MM.1S (cell line): ENCODE results near the gene AADACL4.

Experiments used
- DNase-seq: peaks from one replicate; pipeline ENCODE4 v3.0.0-alpha.2; 2015
- H2AFZ ChIP-seq: fragments of 300-600 bp; sonication (generic); 2 replicates; pipeline ENCODE4 v1.6.0; 2016; ENCODE audit warnings: antibody characterized with exemption, low read length
- H3F3A ChIP-seq: fragments of 300-600 bp; sonication (generic); 2 replicates; pipeline ENCODE4 v1.6.1; 2016; ENCODE audit warnings: mild to moderate bottlenecking, antibody characterized with exemption, low read length, moderate library complexity, mixed read lengths; ENCODE audit not compliant: insufficient read depth
- H3K27ac ChIP-seq: fragments of 300-600 bp; sonication (generic); 2 replicates; pipeline ENCODE4 v1.5.1; 2016; ENCODE audit warnings: mild to moderate bottlenecking, low read length
- H3K27me3 ChIP-seq: fragments of 300-600 bp; sonication (generic); replicated peaks from 2 replicates; pipeline ENCODE4 v1.6.0; 2016; ENCODE audit warnings: low read length; ENCODE audit not compliant: insufficient read depth
- H3K36me3 ChIP-seq: fragments of 300-600 bp; sonication (generic); replicated peaks from 2 replicates; pipeline ENCODE4 v1.6.1; 2016; ENCODE audit warnings: mild to moderate bottlenecking, low read length, mixed read lengths; ENCODE audit not compliant: insufficient read depth
- H3K4me1 ChIP-seq: fragments of 300-600 bp; sonication (generic); 2 replicates; pipeline ENCODE4 v1.6.1; 2016; ENCODE audit warnings: low read length, mixed read lengths
- H3K4me2 ChIP-seq: fragments of 300-600 bp; sonication (generic); 2 replicates; pipeline ENCODE4 v1.6.0; 2016; ENCODE audit warnings: low read depth, low read length
- H3K4me3 ChIP-seq: fragments of 300-600 bp; sonication (generic); 2 replicates; pipeline ENCODE4 v1.5.1; 2016; ENCODE audit warnings: low read length, mixed read lengths
- H3K79me2 ChIP-seq: fragments of 300-600 bp; sonication (generic); 2 replicates; pipeline ENCODE4 v1.6.1; 2016; ENCODE audit warnings: mixed run types, low read length, mixed read lengths
- H3K9ac ChIP-seq: fragments of 300-600 bp; sonication (generic); 2 replicates; pipeline ENCODE4 v1.6.1; 2016; ENCODE audit warnings: low read length, mixed read lengths
- H3K9me2 ChIP-seq: fragments of 300-600 bp; sonication (generic); replicated peaks from 2 replicates; pipeline ENCODE4 v1.6.1; 2016; ENCODE audit warnings: mild to moderate bottlenecking, low read length, mixed read lengths; ENCODE audit not compliant: insufficient read depth
- H3K9me3 ChIP-seq: fragments of 300-600 bp; sonication (generic); replicated peaks from 2 replicates; pipeline ENCODE4 v1.6.1; 2016; ENCODE audit warnings: mild to moderate bottlenecking, low read length, mixed read lengths; ENCODE audit not compliant: insufficient read depth
- H4K20me1 ChIP-seq: fragments of 300-600 bp; sonication (generic); 2 replicates; pipeline ENCODE4 v1.6.1; 2016; ENCODE audit warnings: mild to moderate bottlenecking, low read length, moderate library complexity, mixed read lengths; ENCODE audit not compliant: insufficient read depth
- EZH2 ChIP-seq: fragments of 300-600 bp; sonication (generic); optimal IDR thresholded peaks from 2 replicates; pipeline ENCODE3; 2017; ENCODE audit warnings: low read depth, mild to moderate bottlenecking, antibody characterized with exemption, low read length, mixed read lengths
- EZH2phosphoT487 ChIP-seq: fragments of 300-600 bp; sonication (generic); IDR thresholded peaks from 2 replicates; pipeline ENCODE4 v1.6.1; 2018; ENCODE audit warnings: antibody characterized with exemption, low read length
- TF ChIP-seq, protein P1 (sequence below): fragments of 300-600 bp; sonication (generic); IDR thresholded peaks from 2 replicates; pipeline ENCODE4 v1.5.1; 2016; ENCODE audit warnings: antibody characterized with exemption, low read length, mixed read lengths

AADACL4 gene

DNA sequence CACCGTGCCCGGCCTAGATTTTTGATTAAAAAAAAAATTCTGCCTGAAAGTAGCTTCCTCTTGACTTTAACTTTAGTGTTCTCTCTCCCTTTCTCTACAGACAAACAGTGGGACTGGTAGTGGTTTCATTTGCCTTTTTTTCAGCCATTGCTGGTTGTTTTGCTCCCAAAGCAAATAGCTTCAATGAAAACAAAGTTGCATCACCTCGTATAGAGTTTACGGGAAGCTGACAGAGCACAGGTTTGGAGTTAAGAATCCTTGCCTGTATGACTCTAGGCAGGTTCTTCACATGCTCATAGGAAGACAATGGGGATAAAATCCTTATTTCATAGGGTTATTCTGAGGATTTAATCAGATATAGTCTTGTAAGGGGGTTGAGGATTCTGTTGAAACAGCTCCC lies 21.6 kb downstream of the AADACL4 start:
- Histone ChIP-seq H3K4me3 (no peak overlapping the region), H3K4me2 (no peak overlapping the region), H2AFZ (no peak overlapping the region), H3K27ac (no peak overlapping the region), H3K9me3 (no peaks in the 10 kb centered on the region), H3K36me3 (no peaks in the 10 kb centered on the region), H3K9ac (no peak overlapping the region), H3F3A (no peaks in the 10 kb centered on the region), H3K9me2 (no peaks in the 10 kb centered on the region), H3K4me1 (no peaks in the 10 kb centered on the region), H3K27me3 (no peaks in the 10 kb centered on the region), H4K20me1 (no peaks in the 10 kb centered on the region), H3K79me2 (no peaks in the 10 kb centered on the region)
- no peak for TF ChIP-seq EZH2
- TF ChIP-seq, protein P1, sequence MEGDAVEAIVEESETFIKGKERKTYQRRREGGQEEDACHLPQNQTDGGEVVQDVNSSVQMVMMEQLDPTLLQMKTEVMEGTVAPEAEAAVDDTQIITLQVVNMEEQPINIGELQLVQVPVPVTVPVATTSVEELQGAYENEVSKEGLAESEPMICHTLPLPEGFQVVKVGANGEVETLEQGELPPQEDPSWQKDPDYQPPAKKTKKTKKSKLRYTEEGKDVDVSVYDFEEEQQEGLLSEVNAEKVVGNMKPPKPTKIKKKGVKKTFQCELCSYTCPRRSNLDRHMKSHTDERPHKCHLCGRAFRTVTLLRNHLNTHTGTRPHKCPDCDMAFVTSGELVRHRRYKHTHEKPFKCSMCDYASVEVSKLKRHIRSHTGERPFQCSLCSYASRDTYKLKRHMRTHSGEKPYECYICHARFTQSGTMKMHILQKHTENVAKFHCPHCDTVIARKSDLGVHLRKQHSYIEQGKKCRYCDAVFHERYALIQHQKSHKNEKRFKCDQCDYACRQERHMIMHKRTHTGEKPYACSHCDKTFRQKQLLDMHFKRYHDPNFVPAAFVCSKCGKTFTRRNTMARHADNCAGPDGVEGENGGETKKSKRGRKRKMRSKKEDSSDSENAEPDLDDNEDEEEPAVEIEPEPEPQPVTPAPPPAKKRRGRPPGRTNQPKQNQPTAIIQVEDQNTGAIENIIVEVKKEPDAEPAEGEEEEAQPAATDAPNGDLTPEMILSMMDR: no peak
- no peak for TF ChIP-seq EZH2phosphoT487
- no peak for DNase-seq

DNA sequence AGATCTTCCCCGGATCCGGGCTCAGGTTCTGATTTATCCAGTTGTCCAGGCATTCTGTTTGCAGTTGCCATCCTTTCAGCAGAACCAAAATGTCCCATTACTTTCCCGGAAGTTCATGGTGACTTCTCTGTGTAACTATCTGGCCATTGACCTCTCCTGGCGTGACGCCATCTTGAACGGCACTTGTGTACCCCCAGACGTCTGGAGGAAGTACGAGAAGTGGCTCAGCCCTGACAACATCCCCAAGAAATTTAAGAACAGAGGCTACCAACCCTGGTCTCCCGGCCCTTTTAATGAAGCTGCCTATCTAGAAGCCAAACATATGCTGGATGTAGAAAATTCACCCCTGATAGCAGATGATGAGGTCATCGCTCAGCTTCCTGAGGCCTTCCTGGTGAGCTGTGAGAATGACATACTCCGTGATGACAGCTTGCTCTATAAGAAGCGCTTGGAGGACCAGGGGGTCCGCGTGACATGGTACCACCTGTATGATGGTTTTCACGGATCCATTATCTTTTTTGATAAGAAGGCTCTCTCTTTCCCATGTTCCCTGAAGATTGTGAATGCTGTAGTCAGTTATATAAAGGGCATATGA lies 22.4 kb downstream of the AADACL4 start:
- H2AFZ ChIP-seq: no peak overlapping the region
- no peaks in the 10 kb centered on the region for H3K9me3 ChIP-seq
- H3K4me3 ChIP-seq: no peak overlapping the region
- H3K36me3 ChIP-seq: no peaks in the 10 kb centered on the region
- no peaks in the 10 kb centered on the region for H3K27me3 ChIP-seq
- TF ChIP-seq, protein P1: no peak
- TF ChIP-seq EZH2 (no peak), EZH2phosphoT487 (no peak)
- H3F3A ChIP-seq: no peaks in the 10 kb centered on the region
- H3K4me1 ChIP-seq: no peaks in the 10 kb centered on the region
- H3K9me2 ChIP-seq: no peaks in the 10 kb centered on the region
- no peaks in the 10 kb centered on the region for H4K20me1 ChIP-seq
- H3K27ac ChIP-seq: no peak overlapping the region
- no peak for DNase-seq
- H3K4me2 ChIP-seq: no peak overlapping the region
- no peak overlapping the region for H3K9ac ChIP-seq
- H3K79me2 ChIP-seq: no peaks in the 10 kb centered on the region

DNA sequence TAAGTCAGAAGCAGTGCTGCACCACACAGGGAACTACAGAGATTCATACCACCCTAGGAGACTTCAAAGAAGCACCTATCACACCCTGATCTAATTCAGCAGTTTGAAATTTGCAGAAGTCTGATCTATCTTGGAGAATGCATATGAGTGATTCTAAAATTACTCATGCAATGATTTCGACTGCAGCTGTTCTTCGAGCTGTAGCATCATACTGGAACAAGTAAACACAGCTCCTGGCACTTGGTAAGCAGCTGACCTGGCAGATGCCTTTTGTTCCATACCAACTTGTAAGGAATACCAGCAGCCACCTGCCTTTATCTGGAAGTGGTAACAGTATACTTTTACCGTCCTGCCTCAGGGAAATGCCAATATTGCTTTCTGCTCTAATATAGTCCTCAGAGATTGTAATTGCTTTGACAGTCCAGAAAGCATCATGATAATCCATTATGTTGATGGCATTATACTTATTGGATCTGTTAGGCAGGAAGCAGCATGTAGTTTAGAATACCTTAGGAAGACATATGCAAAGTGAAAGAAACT lies 25.7 kb downstream of the AADACL4 start:
- TF ChIP-seq EZH2phosphoT487: no peak
- TF ChIP-seq, protein P1: no peak
- Histone ChIP-seq H3K79me2 (no peaks in the 10 kb centered on the region), H3K9ac (no peak overlapping the region), H3K36me3 (no peaks in the 10 kb centered on the region), H3F3A (no peaks in the 10 kb centered on the region), H3K4me3 (no peak overlapping the region), H4K20me1 (no peaks in the 10 kb centered on the region), H3K9me3 (no peaks in the 10 kb centered on the region), H3K9me2 (no peaks in the 10 kb centered on the region), H2AFZ (no peak overlapping the region), H3K27me3 (no peaks in the 10 kb centered on the region), H3K27ac (no peak overlapping the region), H3K4me1 (no peaks in the 10 kb centered on the region), H3K4me2 (no peak overlapping the region)
- no peak for DNase-seq
